Peyer's patch (tissue), 4 donors: ENCODE data around the gene GMPR2.

ENCODE experiments used
- CTCF ChIP-seq, 6 experiments: fragments of 450-650 bp in 4 of 6; fragments of 200-600 bp in 2 of 6; sonication (generic) in 1 of 6; IDR thresholded peaks; one replicate each; pipeline ENCODE4 v1.5.1; 2017 to 2019; ENCODE audit warnings: antibody characterized with exemption in 6 of 6, mild to moderate bottlenecking in 3 of 6, moderate library complexity in 1 of 6
- POLR2A ChIP-seq, 2 donors: fragments of 450-650 bp; IDR thresholded peaks; one replicate each; pipeline ENCODE4 v1.5.1; 2017; ENCODE audit warnings: antibody characterized with exemption in 2 of 2, mild to moderate bottlenecking in 2 of 2, moderate library complexity in 2 of 2

GRCh38 chr14:24250354-24250753 lies 17.6 kb downstream of the GMPR2 start:
- TF ChIP-seq CTCF (IDR thresholded peaks at IDR 0.05) (no peak), POLR2A (IDR thresholded peaks at IDR 0.05) (no peak)
